NCI-H2029 treated with DMSO at 0.1 percent for 48 hours (cell line): ENCODE results near the gene FTSJ1.
"Not testable (repeated sequence)": the region's sequence is repeated elsewhere in the genome, so short reads cannot be mapped to it uniquely, and the experiment has no call there.

Source experiments
- DNase-seq: peaks from one replicate; lab custom pipeline; 2025; lab: John Stamatoyannopoulos, UW

The FTSJ1 gene, protein sequence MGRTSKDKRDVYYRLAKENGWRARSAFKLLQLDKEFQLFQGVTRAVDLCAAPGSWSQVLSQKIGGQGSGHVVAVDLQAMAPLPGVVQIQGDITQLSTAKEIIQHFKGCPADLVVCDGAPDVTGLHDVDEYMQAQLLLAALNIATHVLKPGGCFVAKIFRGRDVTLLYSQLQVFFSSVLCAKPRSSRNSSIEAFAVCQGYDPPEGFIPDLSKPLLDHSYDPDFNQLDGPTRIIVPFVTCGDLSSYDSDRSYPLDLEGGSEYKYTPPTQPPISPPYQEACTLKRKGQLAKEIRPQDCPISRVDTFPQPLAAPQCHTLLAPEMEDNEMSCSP

DNA sequence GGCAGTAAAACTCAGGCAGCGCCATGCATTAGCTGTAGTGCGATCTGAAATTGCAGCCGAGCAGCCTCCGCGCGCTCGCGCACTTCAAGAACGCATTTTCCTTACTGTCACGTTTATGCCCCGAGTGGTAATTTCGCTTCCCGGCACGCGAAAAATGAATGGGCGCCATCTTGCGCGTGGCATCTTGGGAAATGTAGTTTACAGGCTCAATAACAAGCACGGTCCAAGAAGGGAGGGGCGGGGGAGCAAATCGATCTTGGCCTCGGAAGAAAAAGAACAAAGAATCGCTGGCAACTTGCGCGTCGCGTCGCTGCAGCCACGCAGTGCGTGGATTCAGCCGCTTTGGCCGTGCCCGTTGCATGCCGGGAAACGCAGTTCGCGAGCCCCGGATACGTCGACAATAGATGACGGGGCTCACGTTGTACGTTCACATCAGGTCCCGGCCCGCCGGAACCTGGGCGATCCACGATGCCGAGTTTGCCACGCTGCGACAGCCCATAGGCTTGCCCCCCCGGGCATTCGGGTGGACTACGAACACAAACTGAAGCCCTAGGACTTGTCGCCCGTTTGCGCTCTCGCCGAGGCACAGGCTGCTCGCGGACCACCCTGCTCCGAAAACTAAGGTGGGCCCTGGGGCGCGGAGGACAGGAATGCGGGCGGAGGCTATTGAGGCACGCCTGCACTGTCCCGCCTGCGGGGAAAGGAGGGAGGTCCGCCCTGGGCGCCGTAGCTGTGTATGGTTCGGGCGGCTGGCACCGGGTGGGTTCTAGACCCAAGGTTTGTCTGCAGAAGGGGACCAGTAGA lies at the start of gene FTSJ1:
FTSJ1 (plus strand) TSS at position 426 of the 804 bp plus-strand sequence. CDS start 1,849 bp downstream, outside the sequence.
- peak; percentile 29 for DNase-seq

DNA sequence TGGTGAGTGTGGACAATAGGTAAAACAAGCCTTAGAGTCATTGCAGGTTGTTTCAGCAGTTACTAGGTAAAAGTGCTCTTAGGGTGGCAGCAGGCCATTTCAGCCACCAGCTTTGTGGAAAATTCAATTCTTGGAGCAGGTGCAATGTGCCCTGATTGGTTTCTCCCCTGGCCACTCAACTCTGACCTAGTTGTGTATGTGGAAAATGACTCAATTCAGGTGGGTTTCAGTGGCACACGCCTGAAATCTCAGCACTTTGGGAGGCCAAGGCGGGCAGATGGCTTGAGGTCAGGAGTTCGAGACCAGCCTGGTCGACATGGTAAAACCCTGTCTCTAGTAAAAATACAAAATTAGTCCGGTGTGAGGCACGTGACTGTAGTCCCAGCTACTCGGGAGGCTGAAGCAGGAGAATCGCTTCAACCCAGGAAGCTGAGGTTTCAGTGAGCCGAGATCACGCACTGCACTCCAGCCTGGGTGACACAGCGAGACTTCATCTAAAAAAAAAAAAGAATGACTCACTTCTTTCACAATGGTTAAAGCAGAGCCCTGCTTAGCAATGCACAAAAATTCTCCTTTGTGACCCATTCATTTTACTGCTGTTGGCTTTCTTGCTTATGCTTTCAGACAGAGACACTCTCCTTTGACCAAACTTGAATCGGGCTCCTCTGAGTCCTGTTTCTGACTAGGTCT lies 48.8 kb upstream of the FTSJ1 start:
- DNase-seq: not testable (repeated sequence)

DNA sequence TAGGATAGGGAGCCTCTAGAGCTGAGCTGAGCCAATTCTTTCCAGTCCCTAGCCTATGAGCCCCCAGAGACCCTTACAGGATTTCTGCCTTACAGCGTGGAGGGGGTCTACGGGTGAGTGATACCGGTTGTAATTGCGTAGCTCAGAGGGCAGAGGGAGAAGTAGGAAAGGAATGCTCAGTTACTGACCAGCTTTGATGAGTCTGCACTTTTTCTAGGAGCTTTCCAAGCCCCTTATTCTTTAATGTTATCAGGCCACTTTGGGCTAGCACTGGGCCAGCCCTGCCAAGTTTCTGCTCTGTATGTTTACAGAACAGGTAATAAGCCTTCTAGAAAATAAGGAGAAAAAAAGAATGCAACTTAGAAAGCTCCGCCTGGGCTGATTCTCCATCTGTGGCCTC lies 46.4 kb upstream of the FTSJ1 start:
- DNase-seq: not testable (repeated sequence)

DNA sequence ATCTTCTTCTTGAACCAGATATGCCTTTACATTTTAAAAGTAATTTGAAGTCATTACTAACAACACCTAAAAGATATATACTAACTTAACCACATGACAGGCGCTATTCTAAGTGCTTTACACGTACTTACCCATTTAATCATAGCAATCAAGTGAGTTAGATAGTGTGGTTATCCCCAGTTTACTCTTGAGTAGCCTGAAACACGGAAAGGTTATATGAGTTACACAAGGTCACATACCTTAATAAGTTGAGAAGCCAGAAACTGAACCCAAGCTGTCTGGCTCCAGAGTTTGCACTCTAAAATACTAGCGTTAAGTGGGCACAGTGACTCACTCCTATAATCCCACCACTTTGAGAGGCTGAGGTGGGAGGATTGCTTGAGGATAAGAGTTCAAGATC lies 45.8 kb upstream of the FTSJ1 start:
- not testable (repeated sequence) for DNase-seq

DNA sequence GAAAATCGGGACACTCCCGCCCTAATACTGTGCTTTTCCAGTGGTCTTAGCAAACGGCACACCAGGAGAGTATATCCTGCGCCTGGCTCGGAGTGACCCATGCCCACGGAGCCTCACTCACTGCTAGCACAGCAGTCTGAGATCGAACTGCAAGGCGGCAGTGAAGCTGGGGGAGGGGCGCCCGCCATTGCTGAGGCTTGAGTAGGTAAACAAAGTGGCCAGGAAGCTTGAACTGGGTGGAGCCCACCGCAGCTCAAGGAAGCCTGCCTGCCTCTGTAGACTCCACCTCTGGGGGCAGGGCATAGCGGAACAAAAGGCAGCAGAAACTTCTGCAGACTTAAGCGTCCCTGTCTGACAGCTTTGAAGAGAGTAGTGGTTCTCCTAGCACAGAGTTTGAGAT lies 42.3 kb upstream of the FTSJ1 start:
- not testable (repeated sequence) for DNase-seq

DNA sequence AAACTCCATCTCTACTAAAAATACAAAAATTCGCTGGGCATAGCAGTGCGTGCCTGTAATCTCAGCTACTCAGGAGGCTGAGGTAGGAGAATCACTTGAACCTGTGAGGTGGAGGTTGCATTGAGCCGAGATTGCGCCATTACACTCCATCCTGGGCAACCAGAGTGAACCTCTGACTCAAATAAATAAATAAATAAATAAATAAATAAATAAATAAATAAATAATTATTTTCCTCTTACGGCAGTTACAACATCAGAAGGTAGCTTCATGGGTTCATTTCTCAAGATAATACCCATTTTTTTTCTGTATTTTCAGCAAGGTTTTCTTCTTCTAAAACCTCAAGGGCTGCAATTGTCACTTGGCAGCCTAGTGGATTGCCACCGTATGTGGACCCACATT lies 28.8 kb upstream of the FTSJ1 start:
- not testable (repeated sequence) for DNase-seq

DNA sequence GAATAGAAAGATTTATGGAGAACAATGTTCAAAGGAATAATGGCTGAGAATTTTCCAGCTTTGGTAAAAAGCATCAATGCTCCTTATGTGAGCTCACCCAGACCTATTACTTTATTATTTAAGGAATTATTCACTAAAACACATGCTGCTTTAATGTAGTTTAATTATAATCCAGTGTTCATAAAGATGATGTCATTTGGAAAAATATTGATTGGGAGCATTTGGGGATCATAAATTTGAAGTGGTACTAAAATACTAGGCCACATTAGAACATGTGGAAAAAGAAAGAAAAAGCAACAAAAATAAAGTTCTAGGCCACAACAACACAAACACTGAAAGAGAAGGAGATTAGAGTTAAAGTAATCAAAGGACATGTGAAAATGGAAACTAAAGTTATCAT lies 25.9 kb upstream of the FTSJ1 start:
- DNase-seq: no peak

DNA sequence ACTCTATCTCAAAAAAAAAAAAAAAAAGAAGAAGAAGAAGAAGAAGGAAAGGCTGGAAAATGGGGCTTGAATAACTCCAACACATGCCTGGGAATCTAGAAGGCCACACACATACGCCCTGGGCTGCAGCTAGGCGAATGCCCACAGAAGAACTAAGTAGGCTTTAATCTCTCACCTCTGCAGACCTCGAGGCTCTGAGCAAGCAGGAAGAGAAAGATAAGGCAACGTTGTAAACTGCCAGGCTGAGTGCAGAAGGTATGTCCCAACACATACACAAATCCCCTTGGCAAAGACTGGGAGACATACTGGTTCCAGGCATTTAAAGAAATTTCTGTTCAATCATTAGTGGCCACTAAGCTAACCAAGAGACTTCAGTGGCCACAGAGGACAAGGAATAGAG lies 24.3 kb upstream of the FTSJ1 start:
- no peak for DNase-seq

DNA sequence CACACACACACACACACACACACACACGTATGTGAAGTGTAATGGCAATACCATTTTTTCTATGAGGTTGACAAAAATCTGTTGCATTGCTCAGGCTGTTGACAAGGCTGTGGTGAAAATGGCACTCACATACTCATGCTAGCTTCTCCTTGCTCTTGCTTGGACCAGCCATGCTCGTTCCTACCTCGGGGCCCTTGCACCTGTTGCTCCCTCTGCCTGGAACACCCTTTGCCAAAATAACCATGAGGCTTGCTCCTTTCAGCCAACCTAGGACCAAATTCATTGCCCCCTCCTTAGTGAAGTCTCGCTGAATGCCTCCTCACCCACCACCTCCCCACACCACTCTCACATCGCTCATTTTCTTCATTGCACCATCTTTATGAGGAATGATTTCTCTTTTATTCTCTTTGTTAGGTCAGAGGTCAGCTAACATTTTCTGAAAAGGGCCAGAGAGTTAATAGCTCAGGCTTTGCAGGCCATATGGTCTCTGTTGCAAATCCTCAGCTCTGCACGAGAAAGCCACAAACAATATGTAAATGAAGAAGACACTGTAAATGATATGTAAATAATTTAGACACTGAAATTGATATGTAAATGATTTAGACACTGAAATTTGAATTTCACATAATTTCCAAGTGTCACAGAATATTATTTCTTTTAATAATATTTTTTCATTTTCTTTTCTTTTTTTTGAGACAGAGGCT lies 19.2 kb upstream of the FTSJ1 start:
- DNase-seq: no peak

DNA sequence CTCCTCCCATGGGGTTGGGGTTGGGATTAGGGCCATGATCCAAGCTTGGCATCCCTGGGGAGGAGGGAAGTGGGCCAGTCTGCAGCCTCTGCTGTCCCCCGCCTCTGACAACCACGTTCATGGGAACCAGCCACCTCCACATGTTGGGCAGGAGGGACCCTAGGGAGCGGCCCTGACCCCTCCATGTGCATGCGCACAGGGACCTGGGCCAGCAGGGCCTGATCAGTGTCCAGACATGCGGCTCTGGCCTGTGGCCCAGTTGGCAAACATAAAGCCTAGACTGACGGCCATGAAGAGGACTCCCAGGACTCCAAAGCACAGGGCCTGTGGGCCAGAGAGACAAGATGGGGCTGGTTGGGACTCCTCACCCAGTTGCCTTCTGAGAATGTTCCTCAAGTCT lies 17.3 kb upstream of the FTSJ1 start:
- no peak for DNase-seq

DNA sequence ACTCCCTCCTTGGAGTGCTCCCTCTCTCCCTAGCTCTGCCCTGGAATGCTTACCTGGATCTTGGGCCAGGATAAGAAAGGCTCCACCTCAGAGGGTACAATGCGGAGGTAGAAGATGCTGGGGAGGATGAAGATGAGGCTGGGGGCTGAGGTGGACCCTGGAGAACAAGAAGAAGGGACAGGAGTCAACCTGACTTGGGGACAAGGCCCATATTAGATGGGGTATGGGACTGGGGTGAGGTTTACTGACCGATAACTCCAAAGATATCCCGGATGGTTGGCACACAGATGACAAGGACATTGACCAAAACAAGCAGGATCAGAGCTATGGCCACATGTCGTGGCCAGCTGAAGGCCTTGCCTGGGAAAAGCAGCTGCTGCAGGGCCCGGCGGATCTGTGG lies 16.5 kb upstream of the FTSJ1 start:
- no peak for DNase-seq

DNA sequence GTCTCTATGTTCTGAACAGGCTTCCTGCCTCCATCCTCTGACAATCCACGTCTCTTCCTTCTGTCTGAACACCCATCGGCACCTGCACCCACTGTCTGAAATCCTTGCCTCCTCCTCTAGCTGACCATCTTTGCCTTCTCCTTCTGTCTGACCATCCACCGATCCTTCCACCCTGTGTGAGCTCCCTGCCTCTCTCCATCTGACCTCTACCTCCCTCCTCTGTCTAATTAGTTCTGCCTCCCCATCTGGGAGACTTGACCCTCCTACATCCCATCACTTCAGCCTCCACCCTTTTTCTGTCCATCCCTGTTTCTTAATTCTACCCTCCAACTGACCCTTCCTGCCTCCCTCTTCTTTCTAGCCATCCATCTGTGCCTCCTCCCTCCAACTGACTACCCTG lies 16.0 kb upstream of the FTSJ1 start:
- DNase-seq: no peak

DNA sequence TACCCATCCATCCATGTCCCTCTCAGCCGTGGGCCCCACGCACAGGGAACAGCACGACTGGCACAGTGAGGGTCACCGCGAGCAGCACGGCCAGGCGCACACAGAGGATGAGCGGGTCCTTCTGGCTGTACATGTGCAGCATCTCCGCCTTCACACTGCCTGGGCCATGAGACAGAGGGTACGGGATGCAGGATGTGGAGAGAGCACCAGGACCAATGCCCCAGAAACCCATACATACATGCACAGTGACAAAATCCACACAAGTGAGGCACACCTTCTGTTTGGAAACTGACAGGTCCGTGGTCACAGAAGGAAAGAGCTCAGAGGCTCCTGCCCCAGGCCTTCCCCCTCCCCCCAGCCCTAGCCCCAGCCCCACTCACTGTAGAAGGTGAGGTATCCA lies 15.4 kb upstream of the FTSJ1 start:
- no peak for DNase-seq

DNA sequence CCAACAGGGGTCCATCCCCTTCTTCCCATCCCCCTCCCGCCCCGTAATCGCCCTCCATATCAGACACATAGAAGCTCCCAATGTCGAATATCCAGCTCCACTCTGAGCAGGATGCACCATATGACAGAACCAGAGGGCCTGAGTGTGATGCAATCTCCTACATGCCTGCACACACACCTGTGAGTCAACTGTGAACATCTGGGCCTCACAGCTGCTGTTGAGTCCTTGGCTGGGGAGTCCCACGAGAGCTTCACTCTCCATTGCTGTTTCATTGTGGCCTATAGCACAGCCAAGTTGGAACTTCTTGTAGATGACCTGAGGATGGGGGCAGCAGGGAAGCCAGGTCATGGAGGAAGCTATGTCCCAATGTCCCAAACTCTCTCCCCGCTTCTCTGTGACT lies 14.2 kb upstream of the FTSJ1 start:
- no peak for DNase-seq

DNA sequence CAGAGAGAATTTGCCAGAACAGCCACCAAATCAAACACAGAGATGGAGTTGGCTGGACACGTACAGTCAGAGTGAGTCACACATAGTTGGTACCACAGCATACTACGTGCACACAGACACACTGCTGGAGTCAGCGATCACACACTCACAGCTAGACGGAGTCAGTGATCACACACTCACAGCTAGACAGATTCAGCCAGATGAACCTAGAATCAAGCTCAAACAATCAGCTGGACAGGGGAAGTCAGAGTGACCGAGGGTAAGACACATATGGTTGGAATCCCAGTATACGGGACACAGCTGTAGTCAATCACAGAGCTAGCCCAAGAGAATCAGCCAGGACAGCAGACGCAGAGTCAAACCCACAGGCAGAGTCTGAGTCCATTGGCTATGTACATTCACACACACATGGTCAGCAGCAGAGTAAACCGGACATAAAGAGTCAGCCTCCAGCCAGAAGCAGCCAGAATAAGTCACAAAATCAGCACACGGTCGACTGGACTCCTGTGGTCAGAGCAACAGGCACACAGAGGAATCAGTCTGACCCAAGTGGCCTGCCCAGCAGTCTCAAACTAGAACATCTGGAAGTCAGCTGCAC lies 10.6 kb upstream of the FTSJ1 start:
- no peak for DNase-seq

DNA sequence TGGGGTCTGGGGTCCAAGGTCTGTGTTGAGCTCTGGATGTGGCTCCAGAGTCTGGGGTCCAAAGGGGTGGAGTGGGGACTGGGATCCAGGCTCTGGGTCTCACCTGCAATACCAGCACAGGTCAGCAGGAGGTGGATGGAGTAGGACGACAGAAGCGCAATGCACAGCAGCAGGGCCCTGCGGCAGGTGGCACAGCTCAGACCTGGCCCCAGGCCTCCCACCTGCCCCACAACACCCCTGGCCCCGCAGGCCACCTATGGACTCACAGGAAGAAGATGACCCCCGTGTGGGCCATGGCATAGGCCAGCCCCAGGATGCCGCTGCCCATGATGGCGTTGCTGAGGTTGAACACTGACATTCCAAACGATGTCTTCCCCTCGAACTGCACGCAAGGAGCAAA lies 9.3 kb upstream of the FTSJ1 start:
- no peak for DNase-seq

DNA sequence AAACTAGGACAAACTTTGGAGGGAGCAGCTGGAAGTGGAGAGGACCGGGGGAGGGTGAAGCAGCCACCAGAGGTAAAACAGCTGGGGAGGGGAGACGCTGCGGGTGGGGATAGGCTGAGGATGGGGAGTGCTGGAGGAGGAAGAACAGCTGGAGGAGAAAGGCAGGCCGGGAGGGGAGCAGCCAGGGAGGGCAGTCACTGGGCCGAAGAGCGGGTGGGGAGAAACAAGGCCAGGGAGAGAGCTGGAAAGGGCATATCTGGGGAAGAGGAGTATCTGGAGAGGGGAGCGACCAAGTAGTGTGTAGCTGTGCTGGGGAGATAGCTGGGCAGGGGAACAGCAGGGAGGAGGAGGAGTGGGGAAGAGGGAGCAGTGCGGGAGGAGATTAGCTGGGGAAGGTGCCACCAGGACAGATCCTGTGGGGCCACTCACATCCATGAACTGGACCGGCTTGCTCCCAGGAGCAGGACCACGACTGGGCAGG lies 8.7 kb upstream of the FTSJ1 start:
- DNase-seq: no peak

DNA sequence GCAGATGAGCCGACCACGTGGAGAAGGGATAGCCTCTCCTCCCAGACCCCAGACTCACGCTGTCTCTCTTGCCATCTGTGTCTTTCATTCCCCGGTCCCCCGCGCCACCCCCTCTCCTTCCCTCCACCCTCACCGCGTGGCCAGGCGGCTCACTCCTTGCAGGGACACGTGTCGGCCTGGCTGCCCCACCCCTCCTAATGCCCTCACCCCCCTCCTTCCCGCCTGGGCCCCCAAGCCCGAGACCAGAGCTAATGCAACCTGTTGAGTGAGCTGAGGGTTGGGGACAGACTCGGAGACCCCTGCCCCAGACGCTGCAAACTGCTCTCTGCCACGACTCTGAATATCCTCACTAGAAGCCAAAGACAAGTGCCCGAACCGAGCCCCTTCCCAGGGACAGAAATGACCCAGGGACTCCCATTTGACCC lies 7.7 kb upstream of the FTSJ1 start:
- no peak for DNase-seq

DNA sequence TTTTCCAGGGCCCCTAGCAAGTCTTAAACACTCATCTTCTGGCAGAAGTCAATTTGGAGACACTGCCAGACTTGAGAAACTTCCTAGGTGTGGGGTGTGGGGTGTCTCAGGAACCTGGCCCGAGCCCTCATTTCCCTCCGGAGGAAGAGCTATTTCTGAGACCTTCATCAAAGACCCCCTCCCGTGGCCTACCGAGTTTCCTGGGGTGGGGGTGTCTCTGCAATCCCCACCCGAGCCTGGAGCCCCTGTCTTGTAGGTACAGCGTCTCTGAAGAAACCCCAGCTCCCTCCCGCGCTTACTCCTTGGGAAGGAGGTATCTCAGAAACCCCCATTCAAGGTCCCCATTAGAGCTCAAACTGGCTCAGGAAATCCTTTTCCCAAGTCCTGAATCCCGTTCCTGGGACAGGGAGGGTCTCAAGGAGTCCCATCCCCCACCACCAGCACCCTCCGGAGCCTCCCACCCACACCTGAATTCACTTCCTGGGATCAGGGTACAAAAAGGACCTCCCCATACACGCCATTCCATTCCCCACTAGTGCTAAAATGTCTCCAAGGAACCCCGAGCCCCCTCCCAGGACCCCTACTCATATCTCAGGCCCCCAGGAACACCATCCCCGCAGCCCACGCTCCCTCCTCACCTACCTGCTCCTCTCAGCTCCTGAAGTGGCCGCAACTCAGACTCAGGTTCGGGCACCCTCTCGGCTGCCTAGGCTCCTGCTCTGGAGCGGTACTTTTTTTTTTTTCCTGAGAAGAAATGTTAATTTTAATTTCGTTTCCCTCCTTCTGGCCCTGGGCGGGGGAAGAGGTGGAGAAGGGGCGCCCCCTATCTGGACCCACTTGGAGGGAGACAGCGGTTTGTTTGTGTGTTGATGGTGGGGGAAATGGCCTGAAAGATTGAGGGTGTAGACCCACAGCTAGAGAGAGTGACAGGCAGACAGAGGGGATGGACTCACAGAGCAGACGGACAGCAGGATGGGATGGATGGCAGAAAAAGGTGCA lies 7.0 kb upstream of the FTSJ1 start:
- no peak for DNase-seq

DNA sequence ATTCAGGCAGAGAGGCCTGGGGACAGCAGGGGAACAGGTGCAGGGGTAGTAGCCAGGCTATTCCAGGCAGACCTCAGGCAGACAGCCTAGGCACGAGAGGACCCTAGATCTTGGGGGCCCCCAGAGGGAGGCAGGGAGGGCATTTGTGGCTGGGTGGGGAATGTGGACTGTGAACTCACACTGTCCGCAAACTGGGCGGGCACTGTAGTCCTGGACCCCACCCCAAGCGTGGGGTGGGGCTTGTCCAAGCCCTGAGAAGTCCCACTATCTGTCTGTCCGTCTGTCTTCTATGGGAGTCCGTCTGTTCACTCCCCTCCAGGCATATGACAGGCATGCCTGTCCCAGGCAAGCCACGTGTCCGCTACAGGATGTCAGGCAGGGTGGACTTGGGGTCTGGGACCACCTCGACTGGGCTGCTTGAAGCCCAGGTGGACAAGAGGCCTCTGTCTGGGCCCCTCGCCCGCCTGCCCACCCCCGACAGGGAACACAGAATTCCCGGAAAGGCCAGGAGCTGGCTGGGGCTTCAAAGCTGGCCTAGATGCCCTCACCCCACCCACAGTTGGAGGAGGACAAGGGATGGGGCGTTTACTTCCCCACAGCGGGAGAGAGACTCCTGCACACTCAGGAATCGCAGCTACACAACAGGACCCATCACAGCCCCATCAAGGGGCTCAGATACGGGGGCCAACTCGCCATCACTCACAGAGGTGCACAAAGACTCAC lies 5.7 kb upstream of the FTSJ1 start, which contains the start of gene SLC38A5:
SLC38A5 (minus strand) TSS at position 151 of the 723 bp plus-strand sequence. CDS start 2,336 bp downstream, outside the sequence.
- no peak for DNase-seq
